GM19023 (cell line): ENCODE data around the gene ZNF814.
"Not testable (repeated sequence)": the region's sequence is repeated elsewhere in the genome, so short reads cannot be mapped to it uniquely, and the experiment has no call there.

Experiments used
- ATAC-seq: cut with Tn5 transposase; IDR thresholded peaks from one replicate; pipeline ENCODE4 v1.9.1; 2021; ENCODE audit warnings: mild to moderate bottlenecking, moderate library complexity; ENCODE audit not compliant: unreplicated experiment

The ZNF814 gene

GRCh38 chr19:57819475-57820148 lies 69.2 kb downstream of the ZNF814 start:
- ATAC-seq, result peak; percentile 83

- no peak for ATAC-seq
These were observed 70.5 kb downstream of the ZNF814 start for GRCh38 chr19:57818378-57818777.

GRCh38 chr19:57817976-57818375 lies 70.9 kb downstream of the ZNF814 start:
- no peak for ATAC-seq

DNA sequence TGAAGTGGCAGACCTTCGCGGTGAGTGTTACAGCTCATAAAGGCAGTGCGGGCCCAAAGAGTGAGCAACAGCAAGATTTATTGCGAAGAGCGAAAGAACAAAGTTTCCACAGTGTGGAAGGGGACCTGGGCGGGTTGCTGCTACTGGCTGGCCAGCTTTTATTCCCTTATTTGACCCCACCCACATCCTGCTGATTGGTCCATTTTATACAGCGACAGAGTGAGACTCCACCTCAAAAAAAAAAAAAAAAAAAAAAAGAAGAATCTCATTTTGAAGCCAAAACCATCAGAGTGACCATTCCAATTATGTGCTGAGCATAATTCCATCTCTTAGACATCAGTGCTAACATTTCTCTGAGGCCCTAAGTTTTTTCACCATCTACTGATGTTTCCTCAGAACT lies 72.2 kb downstream of the ZNF814 start:
- ATAC-seq, result no peak

GRCh38 chr19:57815247-57816075 lies 73.4 kb downstream of the ZNF814 start:
- no peak for ATAC-seq

GRCh38 chr19:57814505-57815246 lies 74.2 kb downstream of the ZNF814 start, which contains the start of gene ZNF552:
Gene ZNF552 (minus strand): TSS chr19:57814913. CDS start chr19:57814743, 170 bp downstream.
- peak; percentile 67 for ATAC-seq

- no peak for ATAC-seq
These were observed 74.8 kb downstream of the ZNF814 start for GRCh38 chr19:57813919-57814504.

DNA sequence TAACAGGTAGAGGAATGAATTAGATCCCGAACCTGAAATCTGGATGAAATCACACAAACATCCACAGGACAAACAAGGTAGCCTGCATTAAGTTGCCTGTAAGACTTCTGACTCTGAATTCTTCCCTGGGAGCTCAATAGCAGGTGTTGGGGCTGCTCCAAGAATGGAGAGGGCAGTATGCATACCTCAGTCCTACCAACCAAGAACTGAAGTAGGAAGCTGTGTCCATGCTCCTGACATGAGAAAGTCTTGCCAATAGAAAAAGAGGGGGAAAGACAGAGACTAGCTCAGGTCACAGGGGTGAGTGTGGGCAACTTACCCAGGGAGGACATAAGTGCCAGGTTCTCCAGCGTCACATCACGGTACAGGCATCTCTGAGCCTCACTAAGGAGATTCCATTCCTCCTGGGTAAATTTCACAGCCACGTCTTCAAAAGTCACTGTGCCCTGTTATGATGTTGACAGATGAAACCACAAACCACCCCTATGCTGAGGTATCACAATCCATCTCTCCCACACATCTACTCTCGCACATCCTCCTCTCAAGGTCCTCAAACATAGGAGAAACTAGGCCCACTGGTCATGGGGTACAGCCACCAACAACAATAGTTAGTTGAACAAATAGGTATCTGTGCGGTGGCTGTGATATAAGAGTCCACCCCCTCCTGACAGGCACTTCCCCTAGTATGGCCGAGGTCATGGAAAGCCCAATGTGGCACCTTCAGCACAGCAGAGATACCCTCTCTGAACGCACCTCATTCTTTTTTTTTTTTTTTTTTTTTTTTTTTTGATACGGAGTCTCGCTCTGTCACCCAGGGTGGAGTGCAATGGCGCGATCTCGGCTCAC lies 75.6 kb downstream of the ZNF814 start:
- not testable (repeated sequence) for ATAC-seq

DNA sequence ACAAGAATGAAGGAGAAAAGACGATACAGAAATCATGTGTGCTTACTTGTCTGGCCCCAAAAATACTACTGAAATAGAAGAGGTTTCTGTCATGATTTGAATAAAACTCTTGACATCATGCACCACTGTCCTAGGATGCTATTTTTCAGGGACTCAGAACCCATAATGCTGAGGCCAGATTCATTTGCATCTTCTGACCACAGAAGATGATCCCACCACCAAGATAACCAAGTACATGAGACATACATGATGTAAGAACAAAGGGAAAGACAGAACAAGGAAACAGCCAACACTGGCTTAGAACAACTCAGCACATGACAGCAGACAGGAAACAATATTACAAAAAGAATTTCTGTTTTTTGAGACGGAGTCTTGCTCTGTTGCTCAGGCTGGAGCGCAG lies 76.6 kb downstream of the ZNF814 start:
- no peak for ATAC-seq

- ATAC-seq, result not testable (repeated sequence)
These were observed 78.2 kb downstream of the ZNF814 start for GRCh38 chr19:57810410-57811295.

- no peak for ATAC-seq
These were observed 81.3 kb downstream of the ZNF814 start for GRCh38 chr19:57807541-57807940.

- no peak for ATAC-seq
These were observed 85.1 kb downstream of the ZNF814 start for GRCh38 chr19:57803594-57804325.

GRCh38 chr19:57803265-57803593 lies 85.6 kb downstream of the ZNF814 start:
- no peak for ATAC-seq

DNA sequence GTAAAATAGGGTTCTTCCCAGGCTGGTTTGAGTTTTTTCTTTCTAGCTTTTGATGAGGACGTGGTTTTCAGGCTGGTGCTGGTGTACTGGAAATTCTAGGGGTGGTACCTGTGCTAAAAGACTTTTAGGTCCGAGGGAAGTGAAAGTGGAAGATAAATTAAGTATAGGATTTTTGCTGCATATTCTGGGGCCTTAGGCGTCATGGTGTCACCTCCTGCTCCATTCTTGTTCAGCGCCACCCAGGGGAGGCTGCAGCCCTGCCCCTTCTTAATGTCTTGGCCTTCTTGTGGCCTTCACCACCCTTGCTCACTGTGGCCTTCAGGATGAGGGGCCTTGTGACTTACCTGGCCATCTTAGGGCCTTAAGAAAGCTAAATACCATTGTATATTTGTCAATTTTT lies 86.6 kb downstream of the ZNF814 start:
- ATAC-seq, result no peak

DNA sequence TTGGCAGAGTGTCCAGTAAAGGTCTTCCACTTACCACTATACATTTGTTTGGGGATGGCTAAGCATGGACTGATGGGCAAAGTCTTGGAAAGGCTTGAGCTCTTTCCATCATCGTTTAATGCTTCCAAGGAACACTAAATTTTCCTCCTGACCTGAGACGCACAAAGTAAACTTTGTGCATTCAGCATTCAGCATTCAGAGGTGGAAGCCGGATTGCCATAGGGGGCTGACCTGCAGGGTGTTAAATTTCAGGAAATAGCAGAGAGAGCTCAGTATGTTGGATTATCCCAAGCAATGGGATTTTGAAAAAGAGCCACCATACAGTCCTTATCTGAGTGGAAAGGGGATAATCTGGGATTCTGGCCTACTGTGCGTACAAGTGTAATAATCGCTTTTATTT lies 88.1 kb downstream of the ZNF814 start:
- no peak for ATAC-seq
